ENCODE measurements around the gene DKC1.
"Not testable (repeated sequence)": the region's sequence is repeated elsewhere in the genome, so short reads cannot be mapped to it uniquely, and the experiment has no call there.

Gene DKC1

GRCh38 chrX:154822029-154822428, 59.4 kb downstream of the DKC1 start:
- DNase-seq = no peak

- no peak for DNase-seq
Measured at GRCh38 chrX:154824638-154825037, 62.0 kb downstream of the DKC1 start.

- DNase-seq = not testable (repeated sequence)
Measured at GRCh38 chrX:154825586-154825985, 62.9 kb downstream of the DKC1 start.
